ENCODE data around the gene KMT2E. TPM values are rescaled to one million over a fixed set of nuclear protein-coding genes. Genes with fewer than 3 reads are reported as not detected.

Gene KMT2E
- total and polyA plus RNA-seq, 4 donors: 20.3 to 277 (median 62.8) TPM

DNA sequence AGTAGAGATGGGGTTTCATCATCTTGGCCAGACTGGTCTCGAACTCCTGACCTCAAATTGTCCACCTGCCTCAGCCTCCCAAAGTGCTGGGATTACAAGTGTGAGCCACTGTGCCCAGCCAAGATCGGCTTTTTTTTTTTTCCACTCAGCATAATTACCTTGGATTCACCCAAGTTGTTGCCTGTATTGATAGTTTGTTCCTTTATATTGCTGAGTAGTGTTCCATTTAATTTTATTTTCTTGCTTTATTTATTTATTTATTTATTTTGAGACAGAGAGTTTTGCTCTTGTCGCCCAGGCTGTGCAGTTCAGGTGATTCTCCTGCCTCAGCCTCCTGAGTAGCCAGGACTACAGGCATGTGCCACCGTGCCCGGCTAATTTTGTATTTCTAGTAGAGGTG lies 21.3 kb downstream of the KMT2E start:
- TF ChIP-seq, protein P1, sequence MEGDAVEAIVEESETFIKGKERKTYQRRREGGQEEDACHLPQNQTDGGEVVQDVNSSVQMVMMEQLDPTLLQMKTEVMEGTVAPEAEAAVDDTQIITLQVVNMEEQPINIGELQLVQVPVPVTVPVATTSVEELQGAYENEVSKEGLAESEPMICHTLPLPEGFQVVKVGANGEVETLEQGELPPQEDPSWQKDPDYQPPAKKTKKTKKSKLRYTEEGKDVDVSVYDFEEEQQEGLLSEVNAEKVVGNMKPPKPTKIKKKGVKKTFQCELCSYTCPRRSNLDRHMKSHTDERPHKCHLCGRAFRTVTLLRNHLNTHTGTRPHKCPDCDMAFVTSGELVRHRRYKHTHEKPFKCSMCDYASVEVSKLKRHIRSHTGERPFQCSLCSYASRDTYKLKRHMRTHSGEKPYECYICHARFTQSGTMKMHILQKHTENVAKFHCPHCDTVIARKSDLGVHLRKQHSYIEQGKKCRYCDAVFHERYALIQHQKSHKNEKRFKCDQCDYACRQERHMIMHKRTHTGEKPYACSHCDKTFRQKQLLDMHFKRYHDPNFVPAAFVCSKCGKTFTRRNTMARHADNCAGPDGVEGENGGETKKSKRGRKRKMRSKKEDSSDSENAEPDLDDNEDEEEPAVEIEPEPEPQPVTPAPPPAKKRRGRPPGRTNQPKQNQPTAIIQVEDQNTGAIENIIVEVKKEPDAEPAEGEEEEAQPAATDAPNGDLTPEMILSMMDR (IDR thresholded peaks at IDR 0.05; ENCODE audit: control extremely low read depth, extremely low read depth): no peak
- no peak overlapping the region for H3K27ac ChIP-seq (ENCODE audit: low read depth in 1 of 2, low read length in 1 of 2)
- H3K9ac ChIP-seq (ENCODE audit: insufficient read depth in 1 of 2, low read length in 2 of 2): no peak overlapping the region
- no peak for ATAC-seq (ENCODE audit: insufficient read depth, low FRiP score)
- peaks cover 0 to 9% (median 1%) of the 10 kb centered on the region in 4 donors for H3K36me3 ChIP-seq (ENCODE audit: control insufficient read depth in 4 of 4, insufficient read depth in 4 of 4, low read length in 4 of 4)
- WGBS, 2 donors: 93 to 95% methylated on average over 5 of the region's 5 CpGs
- no peaks in the 10 kb centered on the region for H3K9me3 ChIP-seq (ENCODE audit: control insufficient read depth in 4 of 4, insufficient read depth in 3 of 4, low read length in 3 of 4)
- no peaks in the 10 kb centered on the region for H3K27me3 ChIP-seq (ENCODE audit: control insufficient read depth in 3 of 3, insufficient read depth in 3 of 3, low read length in 2 of 3)
- no peak for DNase-seq
- no peak overlapping the region for H3K4me3 ChIP-seq
- H3K4me1 ChIP-seq (ENCODE audit: control insufficient read depth in 5 of 5, insufficient read depth in 5 of 5, low read length in 5 of 5): peaks cover 0 to 11% (median 0%) of the 10 kb centered on the region in 5 donors

DNA sequence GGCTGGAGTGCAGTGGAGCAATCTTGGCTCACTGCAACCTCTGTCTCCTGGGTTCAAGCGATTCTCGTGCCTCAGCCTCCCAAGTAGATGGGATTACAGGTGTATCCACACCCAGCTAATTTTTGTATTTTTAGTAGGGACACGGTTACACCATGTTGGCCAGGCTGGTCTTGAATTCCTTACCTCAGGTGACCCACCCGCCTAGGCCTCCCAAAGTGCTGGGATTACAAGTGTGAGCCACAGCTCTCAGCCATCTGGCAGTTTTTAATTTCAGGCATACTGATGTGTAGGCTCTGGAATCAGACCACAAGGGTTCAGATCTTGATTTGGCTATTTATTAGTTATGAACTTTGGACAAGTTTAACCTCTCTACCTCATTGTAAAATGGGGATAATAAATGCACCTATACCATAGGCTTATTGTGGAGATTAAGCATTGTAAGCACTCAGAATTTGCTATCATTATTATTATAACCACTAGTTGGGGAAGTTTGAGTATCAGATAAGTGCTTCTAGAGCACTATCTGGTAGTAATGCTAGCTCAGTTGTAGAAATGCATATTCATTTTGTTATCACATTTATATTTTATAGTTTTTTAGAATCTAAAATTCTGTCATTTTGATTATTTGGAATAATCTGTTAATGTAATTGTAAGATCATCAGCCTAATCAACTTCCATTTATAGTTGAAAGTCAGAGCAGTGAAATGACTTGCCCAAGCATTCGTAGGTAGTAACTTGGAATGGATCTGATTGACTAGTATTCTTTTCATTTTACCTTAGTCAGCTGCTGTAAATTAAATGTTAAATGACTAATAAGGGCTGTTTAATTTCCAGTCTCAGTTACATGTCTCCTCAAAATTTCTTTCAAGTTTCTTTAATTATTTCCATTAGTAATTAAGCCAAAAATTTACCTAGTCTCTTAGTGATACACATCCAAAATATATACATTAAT lies 22.5 kb downstream of the KMT2E start:
- WGBS, 2 donors: 65 to 80% methylated on average over 5 of the region's 5 CpGs
- ATAC-seq (ENCODE audit: insufficient read depth, low FRiP score): no peak
- no peak for DNase-seq
- TF ChIP-seq, protein P1 (IDR thresholded peaks at IDR 0.05; ENCODE audit: control extremely low read depth, extremely low read depth): no peak
- Histone ChIP-seq H3K27me3 (ENCODE audit: control insufficient read depth in 3 of 3, insufficient read depth in 3 of 3, low read length in 2 of 3) (no peaks in the 10 kb centered on the region), H3K27ac (ENCODE audit: low read depth in 1 of 2, low read length in 1 of 2) (no peak overlapping the region), H3K36me3 (ENCODE audit: control insufficient read depth in 4 of 4, insufficient read depth in 4 of 4, low read length in 4 of 4) (peaks cover 0 to 13% (median 4%) of the 10 kb centered on the region in 4 donors), H3K4me3 (no peak overlapping the region), H3K9me3 (ENCODE audit: control insufficient read depth in 4 of 4, insufficient read depth in 3 of 4, low read length in 3 of 4) (no peaks in the 10 kb centered on the region), H3K4me1 (ENCODE audit: control insufficient read depth in 5 of 5, insufficient read depth in 5 of 5, low read length in 5 of 5) (peaks cover 0 to 13% (median 0%) of the 10 kb centered on the region in 5 donors), H3K9ac (ENCODE audit: insufficient read depth in 1 of 2, low read length in 2 of 2) (no peak overlapping the region)

DNA sequence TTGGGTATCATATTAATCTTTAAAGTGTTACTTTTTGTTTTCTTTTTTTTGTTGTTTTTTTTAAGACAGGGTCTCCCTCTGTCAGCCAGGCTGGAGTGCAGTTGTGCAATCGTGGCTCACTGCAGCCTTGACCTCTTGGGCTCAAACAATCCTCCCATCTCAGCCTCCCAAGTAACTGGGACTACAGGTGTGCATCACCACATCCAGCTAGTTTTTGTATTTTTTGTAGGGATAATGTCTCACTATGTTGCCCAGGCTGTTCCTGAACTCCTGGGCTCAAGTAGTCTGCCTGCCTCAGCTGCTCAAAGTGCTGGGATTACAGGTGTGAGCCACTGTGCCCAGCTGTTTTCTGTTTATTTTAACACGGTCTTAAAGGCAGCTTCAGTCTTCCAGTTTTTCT lies 23.3 kb downstream of the KMT2E start:
- no peak overlapping the region for H3K27ac ChIP-seq (ENCODE audit: low read depth in 1 of 2, low read length in 1 of 2)
- ATAC-seq (ENCODE audit: insufficient read depth, low FRiP score) (no peak), DNase-seq (no peak)
- no peaks in the 10 kb centered on the region for H3K27me3 ChIP-seq (ENCODE audit: control insufficient read depth in 3 of 3, insufficient read depth in 3 of 3, low read length in 2 of 3)
- peaks cover 0 to 13% (median 4%) of the 10 kb centered on the region in 4 donors for H3K36me3 ChIP-seq (ENCODE audit: control insufficient read depth in 4 of 4, insufficient read depth in 4 of 4, low read length in 4 of 4)
- no peak overlapping the region for H3K9ac ChIP-seq (ENCODE audit: insufficient read depth in 1 of 2, low read length in 2 of 2)
- TF ChIP-seq, protein P1 (IDR thresholded peaks at IDR 0.05; ENCODE audit: control extremely low read depth, extremely low read depth): no peak
- no peaks in the 10 kb centered on the region for H3K9me3 ChIP-seq (ENCODE audit: control insufficient read depth in 4 of 4, insufficient read depth in 3 of 4, low read length in 3 of 4)
- peaks cover 0 to 13% (median 0%) of the 10 kb centered on the region in 5 donors for H3K4me1 ChIP-seq (ENCODE audit: control insufficient read depth in 5 of 5, insufficient read depth in 5 of 5, low read length in 5 of 5)
- WGBS, 2 donors: 63 to 74% methylated on average over 2 of the region's 2 CpGs
- no peak overlapping the region for H3K4me3 ChIP-seq

Data from lung (tissue), 12 donors.